ENCODE data around the gene ASZ1.

Gene ASZ1

GRCh38 chr7:117333168-117333567 lies 94.1 kb downstream of the ASZ1 start:
- no peaks in the 10 kb centered on the region for H3K4me1 ChIP-seq (ENCODE audit: control insufficient read depth, insufficient read depth, low read length)
- H3K4me3 ChIP-seq (ENCODE audit: low read depth, low read length) = no peak overlapping the region
- no peaks in the 10 kb centered on the region for H3K9me3 ChIP-seq (ENCODE audit: control insufficient read depth, insufficient read depth, low read depth, low read length)
- H3K9ac ChIP-seq (ENCODE audit: low read length) = no peak overlapping the region
- peaks cover 4% of the 10 kb centered on the region; the same call in 1 of the 2 replicates for H3K27me3 ChIP-seq (ENCODE audit: control insufficient read depth, insufficient read depth, low read length)
- H3K27ac ChIP-seq (ENCODE audit: low read depth, low read length) = no peak overlapping the region
- no peaks in the 10 kb centered on the region for H3K36me3 ChIP-seq (ENCODE audit: control insufficient read depth, insufficient read depth, low read length)

- no peaks in the 10 kb centered on the region for H3K4me1 ChIP-seq (ENCODE audit: control insufficient read depth, insufficient read depth, low read length)
- H3K9me3 ChIP-seq (ENCODE audit: control insufficient read depth, insufficient read depth, low read depth, low read length) = no peaks in the 10 kb centered on the region
- H3K4me3 ChIP-seq (ENCODE audit: low read depth, low read length) = no peak overlapping the region
- H3K27ac ChIP-seq (ENCODE audit: low read depth, low read length) = no peak overlapping the region
- H3K36me3 ChIP-seq (ENCODE audit: control insufficient read depth, insufficient read depth, low read length) = no peaks in the 10 kb centered on the region
- peaks cover 10% of the 10 kb centered on the region for H3K27me3 ChIP-seq (ENCODE audit: control insufficient read depth, insufficient read depth, low read length)
- no peak overlapping the region for H3K9ac ChIP-seq (ENCODE audit: low read length)
Measured at GRCh38 chr7:117332031-117332430, 95.3 kb downstream of the ASZ1 start.

DNA sequence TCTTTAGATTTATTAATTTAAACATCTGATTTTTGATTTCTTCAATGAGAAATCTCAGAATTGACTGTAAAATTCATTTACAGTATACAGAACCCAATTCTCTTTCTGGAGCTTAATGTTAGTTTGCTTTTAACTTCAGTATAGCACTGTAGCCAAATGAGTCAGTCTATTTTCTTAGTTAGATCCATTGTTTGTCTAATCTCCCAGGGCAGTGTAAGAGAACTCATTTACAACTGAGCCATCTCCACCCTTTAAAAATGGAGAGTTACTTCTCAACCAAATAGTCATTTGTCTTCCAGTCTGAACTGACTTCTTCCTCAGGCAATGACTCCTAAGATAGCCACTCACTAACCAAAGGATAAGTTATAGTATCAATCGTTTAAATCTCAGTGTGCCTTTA lies 101.5 kb downstream of the ASZ1 start:
- no peaks in the 10 kb centered on the region for H3K9me3 ChIP-seq (ENCODE audit: control insufficient read depth, insufficient read depth, low read depth, low read length)
- H3K27ac ChIP-seq (ENCODE audit: low read depth, low read length) = no peak overlapping the region
- no peak overlapping the region for H3K4me3 ChIP-seq (ENCODE audit: low read depth, low read length)
- H3K36me3 ChIP-seq (ENCODE audit: control insufficient read depth, insufficient read depth, low read length) = no peaks in the 10 kb centered on the region
- H3K4me1 ChIP-seq (ENCODE audit: control insufficient read depth, insufficient read depth, low read length) = peaks cover 5% of the 10 kb centered on the region; the same call in 1 of the 2 replicates
- H3K9ac ChIP-seq (ENCODE audit: low read length) = no peak overlapping the region
- peaks cover 72% of the 10 kb centered on the region for H3K27me3 ChIP-seq (ENCODE audit: control insufficient read depth, insufficient read depth, low read length)

GRCh38 chr7:117324960-117325359 lies 102.3 kb downstream of the ASZ1 start:
- H3K27me3 ChIP-seq (ENCODE audit: control insufficient read depth, insufficient read depth, low read length) = peaks cover 77% of the 10 kb centered on the region
- H3K9ac ChIP-seq (ENCODE audit: low read length) = no peak overlapping the region
- H3K27ac ChIP-seq (ENCODE audit: low read depth, low read length) = no peak overlapping the region
- no peaks in the 10 kb centered on the region for H3K36me3 ChIP-seq (ENCODE audit: control insufficient read depth, insufficient read depth, low read length)
- H3K4me3 ChIP-seq (ENCODE audit: low read depth, low read length) = peak overlapping the region; percentile 69
- no peaks in the 10 kb centered on the region for H3K9me3 ChIP-seq (ENCODE audit: control insufficient read depth, insufficient read depth, low read depth, low read length)
- H3K4me1 ChIP-seq (ENCODE audit: control insufficient read depth, insufficient read depth, low read length) = peaks cover 5% of the 10 kb centered on the region; the same call in 1 of the 2 replicates

DNA sequence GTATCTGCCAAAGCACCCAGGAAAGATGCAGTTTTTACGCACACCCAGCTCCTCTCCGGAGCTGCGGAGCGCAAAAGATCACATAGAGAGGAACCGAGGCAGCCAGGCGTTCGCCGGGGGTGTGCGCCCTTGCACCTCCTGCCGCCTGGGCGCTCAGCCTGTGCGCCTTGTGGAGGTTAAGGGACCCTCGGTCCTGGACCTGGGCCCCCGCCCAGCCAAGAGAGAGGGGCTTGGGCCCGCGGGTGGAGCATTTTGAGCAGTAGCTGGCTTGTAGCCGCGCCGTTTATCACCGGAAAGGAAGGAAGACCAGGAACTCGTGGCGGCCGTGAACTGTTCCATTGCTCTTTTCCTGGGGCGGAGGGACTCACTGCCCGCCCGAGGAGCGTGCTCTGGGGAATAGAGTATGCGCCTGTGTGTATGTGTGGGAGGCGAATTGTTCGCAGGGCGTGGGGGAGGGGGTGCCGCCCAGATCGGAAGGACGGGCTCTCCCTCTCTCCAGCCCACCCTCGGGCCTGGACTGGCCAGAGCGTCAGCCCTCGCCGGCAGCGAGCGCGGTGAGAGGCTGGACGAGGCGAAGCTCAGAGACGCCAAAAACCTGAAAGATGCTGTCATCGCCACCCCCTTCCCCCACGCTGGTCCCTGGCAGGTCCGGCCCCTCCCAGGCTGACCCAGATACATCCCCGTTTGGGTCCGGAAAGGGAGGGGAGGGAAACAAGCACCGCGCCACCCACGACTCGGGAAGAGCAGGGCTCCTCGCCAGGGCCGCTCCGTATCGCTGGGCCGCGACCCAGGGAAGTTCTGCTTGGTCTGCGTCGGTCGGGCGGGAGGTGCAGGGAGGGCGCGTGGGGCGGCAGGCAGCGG lies 103.2 kb downstream of the ASZ1 start:
- H3K9me3 ChIP-seq (ENCODE audit: control insufficient read depth, insufficient read depth, low read depth, low read length) = no peaks in the 10 kb centered on the region
- H3K36me3 ChIP-seq (ENCODE audit: control insufficient read depth, insufficient read depth, low read length) = no peaks in the 10 kb centered on the region
- H3K27ac ChIP-seq (ENCODE audit: low read depth, low read length) = no peak overlapping the region
- H3K27me3 ChIP-seq (ENCODE audit: control insufficient read depth, insufficient read depth, low read length) = peaks cover 85% of the 10 kb centered on the region
- H3K4me3 ChIP-seq (ENCODE audit: low read depth, low read length) = peak overlapping the region; percentile 69
- H3K4me1 ChIP-seq (ENCODE audit: control insufficient read depth, insufficient read depth, low read length) = peaks cover 5% of the 10 kb centered on the region; the same call in 1 of the 2 replicates
- H3K9ac ChIP-seq (ENCODE audit: low read length) = peak overlapping the region; percentile 29

GRCh38 chr7:117323305-117323850 lies 103.9 kb downstream of the ASZ1 start:
- Histone ChIP-seq H3K4me1 (ENCODE audit: control insufficient read depth, insufficient read depth, low read length) (peaks cover 5% of the 10 kb centered on the region; the same call in 1 of the 2 replicates), H3K27ac (ENCODE audit: low read depth, low read length) (no peak overlapping the region), H3K27me3 (ENCODE audit: control insufficient read depth, insufficient read depth, low read length) (peaks cover 92% of the 10 kb centered on the region), H3K36me3 (ENCODE audit: control insufficient read depth, insufficient read depth, low read length) (no peaks in the 10 kb centered on the region), H3K4me3 (ENCODE audit: low read depth, low read length) (peak overlapping the region; percentile 69), H3K9ac (ENCODE audit: low read length) (peak overlapping the region; percentile 29), H3K9me3 (ENCODE audit: control insufficient read depth, insufficient read depth, low read depth, low read length) (no peaks in the 10 kb centered on the region)

DNA sequence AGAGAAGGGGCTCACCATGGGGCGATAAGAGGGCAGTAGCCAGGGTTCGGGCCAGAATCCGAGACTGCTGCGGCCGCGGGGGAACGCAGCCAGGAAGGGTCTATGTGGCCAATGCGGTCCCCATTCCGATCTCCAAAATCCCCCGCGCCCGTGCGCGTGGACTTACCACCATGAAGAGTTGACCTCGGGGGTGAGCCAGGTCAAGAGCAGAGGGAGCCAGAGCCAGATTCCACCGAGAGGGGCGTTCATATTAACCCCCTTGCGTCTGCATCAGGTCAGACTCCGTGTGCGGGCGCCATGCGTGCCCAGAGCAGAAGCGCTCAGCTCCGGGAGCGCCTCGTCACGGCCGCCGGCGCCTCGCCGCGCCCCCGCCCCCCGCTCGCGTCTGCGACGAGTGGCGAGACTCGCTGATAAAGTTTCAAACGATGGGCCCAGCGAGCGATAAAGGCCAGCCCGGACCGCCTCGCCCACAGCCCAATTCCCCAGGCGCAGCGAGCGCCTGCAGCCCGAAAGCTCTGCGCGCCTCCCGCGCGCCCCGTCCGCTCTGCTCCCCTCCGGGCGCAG lies 104.5 kb downstream of the ASZ1 start, which contains the start of gene WNT2:
Gene WNT2 (minus strand): TSS at position 318 of the 564 bp plus-strand sequence. CDS start 69 bp downstream, at position 249.
- peak within 1 kb of the TSS; percentile 29 for H3K9ac ChIP-seq (ENCODE audit: low read length)

DNA sequence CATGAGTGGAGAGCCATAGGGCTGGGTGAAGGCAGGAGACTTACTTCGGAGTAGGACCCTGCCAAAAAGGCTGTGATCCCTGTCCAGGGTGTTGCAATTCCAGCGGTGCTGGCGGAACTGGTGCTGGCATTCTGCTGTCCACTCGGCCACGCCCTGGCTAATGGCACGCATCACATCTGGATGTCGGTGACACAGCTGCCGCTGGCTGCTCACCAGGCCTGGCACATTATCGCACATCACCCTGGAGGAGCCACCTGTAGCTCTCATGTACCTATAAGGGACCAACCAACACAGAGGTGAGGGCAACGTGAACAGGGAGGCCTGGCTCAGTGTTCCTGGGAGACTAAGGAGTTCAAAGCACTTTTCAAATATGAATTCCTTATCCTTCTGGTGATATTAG lies 106.8 kb downstream of the ASZ1 start:
- no peaks in the 10 kb centered on the region for H3K36me3 ChIP-seq (ENCODE audit: control insufficient read depth, insufficient read depth, low read length)
- H3K27me3 ChIP-seq (ENCODE audit: control insufficient read depth, insufficient read depth, low read length) = peaks cover 82% of the 10 kb centered on the region
- H3K27ac ChIP-seq (ENCODE audit: low read depth, low read length) = no peak overlapping the region
- H3K4me1 ChIP-seq (ENCODE audit: control insufficient read depth, insufficient read depth, low read length) = peaks cover 5% of the 10 kb centered on the region; the same call in 1 of the 2 replicates
- no peak overlapping the region for H3K4me3 ChIP-seq (ENCODE audit: low read depth, low read length)
- no peaks in the 10 kb centered on the region for H3K9me3 ChIP-seq (ENCODE audit: control insufficient read depth, insufficient read depth, low read depth, low read length)
- no peak overlapping the region for H3K9ac ChIP-seq (ENCODE audit: low read length)

More for the DNA sequence above, 104.5 kb downstream of the ASZ1 start, which contains the start of gene WNT2:
- Histone ChIP-seq H3K27ac (ENCODE audit: low read depth, low read length) (no peak within 1 kb of the TSS), H3K4me1 (ENCODE audit: control insufficient read depth, insufficient read depth, low read length) (peaks cover 5% of the 10 kb centered on the region; the same call in 1 of the 2 replicates), H3K9me3 (ENCODE audit: control insufficient read depth, insufficient read depth, low read depth, low read length) (no peaks in the 10 kb centered on the region), H3K36me3 (ENCODE audit: control insufficient read depth, insufficient read depth, low read length) (no peaks in the 10 kb centered on the region), H3K4me3 (ENCODE audit: low read depth, low read length) (peak within 1 kb of the TSS; percentile 69), H3K27me3 (ENCODE audit: control insufficient read depth, insufficient read depth, low read length) (peaks cover 98% of the 10 kb centered on the region)

GRCh38 chr7:117319181-117319580 lies 108.1 kb downstream of the ASZ1 start:
- Histone ChIP-seq H3K4me1 (ENCODE audit: control insufficient read depth, insufficient read depth, low read length) (peaks cover 5% of the 10 kb centered on the region; the same call in 1 of the 2 replicates), H3K36me3 (ENCODE audit: control insufficient read depth, insufficient read depth, low read length) (no peaks in the 10 kb centered on the region), H3K9me3 (ENCODE audit: control insufficient read depth, insufficient read depth, low read depth, low read length) (no peaks in the 10 kb centered on the region), H3K9ac (ENCODE audit: low read length) (no peak overlapping the region), H3K27me3 (ENCODE audit: control insufficient read depth, insufficient read depth, low read length) (peaks cover 80% of the 10 kb centered on the region), H3K27ac (ENCODE audit: low read depth, low read length) (no peak overlapping the region), H3K4me3 (ENCODE audit: low read depth, low read length) (no peak overlapping the region)

DNA sequence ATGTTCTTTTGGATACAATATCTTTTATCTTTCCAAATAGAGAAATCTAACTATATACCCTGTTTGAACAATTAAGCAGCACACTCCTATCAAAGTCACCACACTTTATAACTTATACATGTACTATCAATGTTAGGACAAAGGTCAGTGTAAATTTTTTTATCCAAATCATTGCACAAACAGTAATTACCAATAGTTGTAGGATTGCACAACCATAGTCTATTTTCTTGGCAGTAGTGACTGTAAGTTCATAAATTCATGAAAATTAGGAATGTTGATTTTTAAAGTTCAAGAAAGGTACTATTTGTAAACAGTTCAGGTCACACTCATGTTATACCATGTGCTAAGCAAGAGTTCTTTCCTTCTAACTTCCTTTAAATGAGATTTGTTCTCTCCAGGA lies 113.7 kb downstream of the ASZ1 start:
- no peak overlapping the region for H3K4me3 ChIP-seq (ENCODE audit: low read depth, low read length)
- peaks cover 24% of the 10 kb centered on the region for H3K27me3 ChIP-seq (ENCODE audit: control insufficient read depth, insufficient read depth, low read length)
- no peak overlapping the region for H3K27ac ChIP-seq (ENCODE audit: low read depth, low read length)
- H3K4me1 ChIP-seq (ENCODE audit: control insufficient read depth, insufficient read depth, low read length) = peaks cover 6% of the 10 kb centered on the region; the same call in 1 of the 2 replicates
- H3K9ac ChIP-seq (ENCODE audit: low read length) = no peak overlapping the region
- H3K36me3 ChIP-seq (ENCODE audit: control insufficient read depth, insufficient read depth, low read length) = no peaks in the 10 kb centered on the region
- no peaks in the 10 kb centered on the region for H3K9me3 ChIP-seq (ENCODE audit: control insufficient read depth, insufficient read depth, low read depth, low read length)
